ENCODE data around the gene TIMP4.

Gene TIMP4

DNA sequence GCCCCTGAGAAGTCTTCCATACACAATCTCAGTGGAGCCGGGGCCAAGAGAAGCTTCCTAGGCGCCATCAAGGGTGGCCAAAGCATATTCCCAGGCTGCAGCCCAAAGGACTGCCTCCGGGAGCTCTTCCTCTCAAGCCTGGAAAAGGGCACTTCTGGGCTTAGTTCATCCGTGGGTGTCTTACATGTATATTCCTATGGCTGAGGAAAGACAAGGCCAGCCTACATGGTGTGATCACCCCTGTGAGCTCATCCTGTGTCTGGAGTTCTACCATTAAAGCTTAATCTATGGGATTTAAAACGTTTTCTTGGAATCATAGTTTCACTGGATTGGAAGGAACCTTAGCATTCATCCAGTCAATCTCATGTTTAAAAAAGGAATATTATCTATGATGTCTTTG lies 21.9 kb upstream of the TIMP4 start:
- no peaks in the 10 kb centered on the region for H3K9me2 ChIP-seq (replicated peaks; ENCODE audit: low read depth, low read length)
- no peaks in the 10 kb centered on the region for H3K79me2 ChIP-seq (ENCODE audit: insufficient read depth, low read length)
- H3F3A ChIP-seq (ENCODE audit: low read depth), result no peaks in the 10 kb centered on the region
- TF ChIP-seq, protein P1, sequence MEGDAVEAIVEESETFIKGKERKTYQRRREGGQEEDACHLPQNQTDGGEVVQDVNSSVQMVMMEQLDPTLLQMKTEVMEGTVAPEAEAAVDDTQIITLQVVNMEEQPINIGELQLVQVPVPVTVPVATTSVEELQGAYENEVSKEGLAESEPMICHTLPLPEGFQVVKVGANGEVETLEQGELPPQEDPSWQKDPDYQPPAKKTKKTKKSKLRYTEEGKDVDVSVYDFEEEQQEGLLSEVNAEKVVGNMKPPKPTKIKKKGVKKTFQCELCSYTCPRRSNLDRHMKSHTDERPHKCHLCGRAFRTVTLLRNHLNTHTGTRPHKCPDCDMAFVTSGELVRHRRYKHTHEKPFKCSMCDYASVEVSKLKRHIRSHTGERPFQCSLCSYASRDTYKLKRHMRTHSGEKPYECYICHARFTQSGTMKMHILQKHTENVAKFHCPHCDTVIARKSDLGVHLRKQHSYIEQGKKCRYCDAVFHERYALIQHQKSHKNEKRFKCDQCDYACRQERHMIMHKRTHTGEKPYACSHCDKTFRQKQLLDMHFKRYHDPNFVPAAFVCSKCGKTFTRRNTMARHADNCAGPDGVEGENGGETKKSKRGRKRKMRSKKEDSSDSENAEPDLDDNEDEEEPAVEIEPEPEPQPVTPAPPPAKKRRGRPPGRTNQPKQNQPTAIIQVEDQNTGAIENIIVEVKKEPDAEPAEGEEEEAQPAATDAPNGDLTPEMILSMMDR (conservative IDR thresholded peaks at IDR 0.05; ENCODE audit: low read length), result no peak
- TF ChIP-seq EZH2phosphoT487 (IDR thresholded peaks at IDR 0.05; ENCODE audit: borderline replicate concordance), result no peak
- no peaks in the 10 kb centered on the region for H3K36me3 ChIP-seq (ENCODE audit: insufficient read depth, low read length)
- no peaks in the 10 kb centered on the region for H3K9me3 ChIP-seq (ENCODE audit: insufficient read depth, low read depth, low read length)
- no peaks in the 10 kb centered on the region for H4K20me1 ChIP-seq (ENCODE audit: insufficient read depth, low read length, poor library complexity, severe bottlenecking)
- H3K9ac ChIP-seq (ENCODE audit: low read depth, low read length, poor library complexity, severe bottlenecking), result no peak overlapping the region
- no peak overlapping the region for H2AFZ ChIP-seq (ENCODE audit: low read length)
- H3K4me1 ChIP-seq (ENCODE audit: insufficient read depth, low read length, poor library complexity, severe bottlenecking), result peaks cover 42% of the 10 kb centered on the region
- no peak overlapping the region for H3K4me3 ChIP-seq (ENCODE audit: low read length, poor library complexity, severe bottlenecking)
- H3K27me3 ChIP-seq (ENCODE audit: insufficient read depth, low read length, poor library complexity, severe bottlenecking), result no peaks in the 10 kb centered on the region
- no peak overlapping the region for H3K4me2 ChIP-seq (ENCODE audit: low read depth, low read length, poor library complexity, severe bottlenecking)

DNA sequence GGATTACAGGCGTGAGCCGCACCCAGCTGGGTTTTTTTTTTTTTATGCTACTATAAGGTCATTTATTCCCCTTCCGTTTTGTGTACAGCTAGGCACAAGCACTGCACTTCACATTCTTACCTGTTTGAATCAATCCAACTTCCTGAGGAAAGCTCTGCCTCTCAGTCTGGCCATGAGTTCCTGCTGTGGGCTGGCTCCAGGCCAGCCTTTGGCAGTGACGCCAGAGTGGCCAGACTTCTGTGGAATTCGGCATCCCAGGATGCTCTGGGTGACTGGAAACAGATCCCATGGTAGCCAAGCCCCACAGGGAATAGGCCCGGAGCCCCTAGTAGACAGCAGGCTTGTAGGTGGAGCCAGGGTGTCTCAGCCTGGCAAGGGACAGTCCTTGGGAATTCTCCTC lies 21.5 kb upstream of the TIMP4 start:
- Histone ChIP-seq H3K9me3 (ENCODE audit: insufficient read depth, low read depth, low read length) (no peaks in the 10 kb centered on the region), H4K20me1 (ENCODE audit: insufficient read depth, low read length, poor library complexity, severe bottlenecking) (no peaks in the 10 kb centered on the region), H3K4me1 (ENCODE audit: insufficient read depth, low read length, poor library complexity, severe bottlenecking) (peaks cover 38% of the 10 kb centered on the region), H2AFZ (ENCODE audit: low read length) (no peak overlapping the region), H3K9ac (ENCODE audit: low read depth, low read length, poor library complexity, severe bottlenecking) (no peak overlapping the region), H3K27me3 (ENCODE audit: insufficient read depth, low read length, poor library complexity, severe bottlenecking) (no peaks in the 10 kb centered on the region), H3K79me2 (ENCODE audit: insufficient read depth, low read length) (no peaks in the 10 kb centered on the region), H3F3A (ENCODE audit: low read depth) (no peaks in the 10 kb centered on the region), H3K4me3 (ENCODE audit: low read length, poor library complexity, severe bottlenecking) (no peak overlapping the region), H3K36me3 (ENCODE audit: insufficient read depth, low read length) (no peaks in the 10 kb centered on the region), H3K9me2 (replicated peaks; ENCODE audit: low read depth, low read length) (no peaks in the 10 kb centered on the region), H3K4me2 (ENCODE audit: low read depth, low read length, poor library complexity, severe bottlenecking) (no peak overlapping the region)
- no peak for TF ChIP-seq EZH2phosphoT487 (IDR thresholded peaks at IDR 0.05; ENCODE audit: borderline replicate concordance)
- TF ChIP-seq, protein P1 (conservative IDR thresholded peaks at IDR 0.05; ENCODE audit: low read length), result no peak

DNA sequence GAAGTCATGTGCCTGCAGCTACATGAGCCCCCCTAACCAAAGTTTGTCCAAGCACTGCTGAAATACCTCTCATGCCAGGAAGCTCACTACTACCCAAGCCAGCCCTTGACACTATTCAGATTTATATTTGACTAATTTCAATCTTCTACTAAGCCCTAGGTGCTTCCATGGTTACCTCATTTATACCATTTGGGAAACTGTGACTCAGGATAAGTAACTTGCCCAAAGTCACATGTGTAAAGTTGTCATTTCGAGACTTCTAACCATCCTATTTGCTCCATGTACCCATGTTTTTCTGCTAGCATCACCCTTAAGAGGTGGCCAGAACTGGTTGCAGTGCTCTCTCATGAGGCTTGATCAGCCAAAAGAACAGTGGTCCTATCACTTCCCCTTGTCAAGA lies 20.7 kb upstream of the TIMP4 start:
- Histone ChIP-seq H3K9me3 (ENCODE audit: insufficient read depth, low read depth, low read length) (no peaks in the 10 kb centered on the region), H3K9me2 (replicated peaks; ENCODE audit: low read depth, low read length) (no peaks in the 10 kb centered on the region), H3K4me3 (ENCODE audit: low read length, poor library complexity, severe bottlenecking) (no peak overlapping the region), H2AFZ (ENCODE audit: low read length) (no peak overlapping the region), H4K20me1 (ENCODE audit: insufficient read depth, low read length, poor library complexity, severe bottlenecking) (no peaks in the 10 kb centered on the region), H3K79me2 (ENCODE audit: insufficient read depth, low read length) (no peaks in the 10 kb centered on the region), H3K4me2 (ENCODE audit: low read depth, low read length, poor library complexity, severe bottlenecking) (no peak overlapping the region), H3K36me3 (ENCODE audit: insufficient read depth, low read length) (no peaks in the 10 kb centered on the region), H3K9ac (ENCODE audit: low read depth, low read length, poor library complexity, severe bottlenecking) (no peak overlapping the region), H3F3A (ENCODE audit: low read depth) (no peaks in the 10 kb centered on the region), H3K27me3 (ENCODE audit: insufficient read depth, low read length, poor library complexity, severe bottlenecking) (no peaks in the 10 kb centered on the region), H3K4me1 (ENCODE audit: insufficient read depth, low read length, poor library complexity, severe bottlenecking) (peaks cover 32% of the 10 kb centered on the region)
- TF ChIP-seq, protein P1 (conservative IDR thresholded peaks at IDR 0.05; ENCODE audit: low read length), result no peak
- TF ChIP-seq EZH2phosphoT487 (IDR thresholded peaks at IDR 0.05; ENCODE audit: borderline replicate concordance), result no peak

Data from Loucy (cell line).